Dendritic cell treated with granulocyte-macrophage colony-stimulating factor and Interleukin-4, amounts not matched to agents 40 ng/mL and 50 ng/mL, for 4 days (primary cell): ENCODE measurements around the gene DNAH8.

Experiments used
- H3K27ac Mint-ChIP-seq: one replicate; pipeline ENCODE4 v1.8.0; 2022; ENCODE audit warnings: mild to moderate bottlenecking, mixed read lengths
- H3K27me3 Mint-ChIP-seq: one replicate; pipeline ENCODE4 v1.8.0; 2022; ENCODE audit warnings: mild to moderate bottlenecking, mixed read lengths
- H3K36me3 Mint-ChIP-seq: one replicate; pipeline ENCODE4 v1.8.0; 2022; ENCODE audit warnings: low read depth, mixed read lengths
- H3K4me1 Mint-ChIP-seq: one replicate; pipeline ENCODE4 v1.8.0; 2022; ENCODE audit warnings: low read depth, mixed read lengths
- H3K4me3 Mint-ChIP-seq: one replicate; pipeline ENCODE4 v1.8.0; 2022; ENCODE audit warnings: mild to moderate bottlenecking, moderate library complexity, mixed read lengths
- H3K9me3 Mint-ChIP-seq: one replicate; pipeline ENCODE4 v1.8.0; 2022; ENCODE audit warnings: mixed read lengths
- intact Hi-C: fragments of 100-400 bp; cut with micrococcal nuclease; formaldehyde crosslinking; loops from one replicate; pipeline ENCODE4 v1.15.0; 2022

The DNAH8 gene

GRCh38 chr6:38957426-38957825 is 242.3 kb downstream of the DNAH8 start:
- Mint-ChIP-seq H3K27me3 (peaks cover 5% of the 10 kb centered on the region), H3K9me3 (peaks cover 9% of the 10 kb centered on the region)
- intact Hi-C loops = no loop called here

DNA sequence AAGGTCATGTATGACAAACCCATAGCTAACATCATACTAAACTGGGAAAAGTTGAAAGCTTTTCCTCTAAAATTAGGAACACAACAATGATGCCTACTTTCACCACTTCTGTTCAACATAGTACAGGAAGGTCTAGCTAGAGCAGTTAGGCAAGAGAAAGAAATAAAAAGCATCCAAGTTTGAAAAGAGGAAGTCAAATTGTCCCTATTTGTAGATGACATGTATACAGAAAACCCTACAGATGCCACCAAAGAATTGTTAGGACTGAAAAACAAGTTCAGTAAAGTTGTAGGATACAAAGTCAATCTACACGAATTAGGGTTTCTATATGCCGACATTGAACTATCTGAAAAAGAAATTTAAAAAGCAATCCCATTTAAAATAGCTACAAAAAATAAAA is 244.0 kb downstream of the DNAH8 start:
- Mint-ChIP-seq H3K9me3 (peaks cover 9% of the 10 kb centered on the region), H3K36me3 (no peaks in the 10 kb centered on the region), H3K4me3 (no peak overlapping the region), H3K27me3 (peaks cover 5% of the 10 kb centered on the region), H3K4me1 (no peaks in the 10 kb centered on the region), H3K27ac (no peak overlapping the region)
- intact Hi-C loops = no loop called here

More at GRCh38 chr6:38957426-38957825, 242.3 kb downstream of the DNAH8 start:
- no peak overlapping the region for H3K27ac Mint-ChIP-seq
- no peak overlapping the region for H3K4me3 Mint-ChIP-seq
- H3K4me1 Mint-ChIP-seq = no peaks in the 10 kb centered on the region
- no peaks in the 10 kb centered on the region for H3K36me3 Mint-ChIP-seq

DNA sequence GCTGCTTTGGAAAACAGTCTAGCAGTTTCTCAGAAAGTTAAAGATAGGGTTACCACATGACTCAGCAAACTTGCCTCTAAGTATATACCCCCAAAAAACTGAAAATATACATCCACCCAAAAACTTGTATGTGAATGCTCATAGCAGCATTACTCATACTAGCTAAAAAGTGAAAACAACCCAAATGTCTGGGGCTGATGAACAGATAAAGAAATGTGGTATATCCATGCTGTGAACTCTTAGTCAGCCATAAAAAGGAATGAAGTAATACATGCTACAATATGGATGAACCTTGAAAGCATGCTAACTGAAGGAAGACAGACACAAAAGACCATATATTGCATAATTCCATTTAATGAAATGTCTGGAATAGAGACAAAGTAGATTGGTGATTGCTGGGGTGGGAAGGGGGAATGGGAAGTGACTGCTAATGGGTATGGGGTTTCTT is 253.6 kb downstream of the DNAH8 start:
- Mint-ChIP-seq H3K4me1 (no peaks in the 10 kb centered on the region), H3K27ac (no peak overlapping the region)

DNA sequence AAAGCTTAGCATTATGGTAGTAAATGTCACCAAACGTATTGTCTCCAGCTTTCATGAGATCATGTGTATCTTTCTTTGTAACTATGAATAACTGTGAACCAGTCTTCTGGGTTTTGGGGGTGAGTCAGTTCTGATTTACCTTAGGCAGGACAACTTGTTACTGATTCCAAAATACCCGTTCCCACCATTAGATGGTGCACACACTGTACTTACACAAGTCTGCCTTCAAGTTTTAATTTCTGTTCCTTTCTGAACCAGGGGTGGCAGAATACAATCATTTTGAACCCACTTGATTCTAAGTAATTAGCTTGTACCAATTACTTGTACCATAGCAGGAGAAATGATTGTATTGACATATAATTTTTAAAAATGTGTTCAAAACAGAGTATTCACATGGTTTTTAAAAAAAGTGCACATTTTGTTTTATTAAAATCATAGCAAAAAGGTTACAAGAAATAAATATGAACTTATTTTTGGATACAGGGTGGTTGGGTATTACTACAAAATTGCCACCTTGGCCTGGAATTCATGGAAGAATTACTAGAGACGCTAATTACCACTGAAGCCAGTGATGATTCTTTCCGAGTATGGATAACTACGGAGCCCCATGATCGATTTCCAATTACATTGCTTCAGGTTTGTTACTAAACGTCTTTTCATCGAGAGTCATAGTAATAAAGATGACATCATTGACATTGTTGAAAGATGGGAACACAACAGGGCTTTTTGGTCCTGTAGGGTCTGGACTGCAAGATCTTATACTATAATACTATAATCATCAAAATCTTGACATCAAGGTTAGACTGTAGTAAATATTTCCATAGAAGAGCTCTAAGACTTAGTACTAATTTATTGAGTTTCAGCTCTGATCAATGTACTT is 258.3 kb downstream of the DNAH8 start:
- H3K36me3 Mint-ChIP-seq = no peaks in the 10 kb centered on the region
- H3K4me1 Mint-ChIP-seq = no peaks in the 10 kb centered on the region
- no peak overlapping the region for H3K4me3 Mint-ChIP-seq
- no peaks in the 10 kb centered on the region for H3K9me3 Mint-ChIP-seq
- intact Hi-C loops = no loop called here
- H3K27me3 Mint-ChIP-seq = peaks cover 13% of the 10 kb centered on the region
- no peak overlapping the region for H3K27ac Mint-ChIP-seq

More for the DNA sequence above, 253.6 kb downstream of the DNAH8 start:
- intact Hi-C loops = no loop called here
- Mint-ChIP-seq H3K36me3 (no peaks in the 10 kb centered on the region), H3K27me3 (peaks cover 6% of the 10 kb centered on the region), H3K9me3 (no peaks in the 10 kb centered on the region), H3K4me3 (no peak overlapping the region)

DNA sequence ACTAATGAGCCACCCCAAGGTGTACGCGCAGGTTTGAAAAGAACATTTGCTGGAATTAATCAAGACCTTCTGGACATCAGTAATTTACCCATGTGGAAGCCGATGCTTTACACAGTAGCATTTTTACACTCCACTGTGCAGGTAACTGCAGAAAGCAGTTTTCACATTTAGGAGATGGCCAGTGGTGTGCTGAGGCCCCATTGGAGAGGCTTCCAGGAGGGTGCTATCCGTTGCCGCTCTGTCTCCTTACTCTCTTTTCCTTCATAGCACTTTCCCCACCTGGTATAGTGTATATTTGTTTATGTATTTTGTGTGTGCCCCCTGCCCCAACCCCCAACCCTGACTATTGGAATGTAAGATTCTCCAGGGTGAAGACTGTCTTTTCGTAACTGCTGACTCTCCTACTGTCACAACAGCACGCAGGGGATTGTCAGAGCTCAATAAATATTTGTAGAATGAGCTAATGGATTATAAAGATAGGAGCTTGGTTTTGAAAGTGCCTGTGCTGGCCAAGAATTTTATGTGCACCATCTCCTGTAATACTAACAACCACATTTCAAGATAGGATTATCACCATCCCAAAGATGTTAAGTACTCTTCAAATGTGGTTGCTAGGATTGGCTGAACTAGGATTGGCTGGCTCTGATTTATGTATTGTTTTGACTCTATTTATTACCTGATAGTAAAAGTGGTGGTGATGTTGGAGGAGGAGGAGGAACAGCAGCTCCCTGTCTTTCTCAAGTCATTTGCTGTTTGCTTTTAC is 259.5 kb downstream of the DNAH8 start:
- Mint-ChIP-seq H3K27me3 (peaks cover 16% of the 10 kb centered on the region), H3K4me1 (no peaks in the 10 kb centered on the region), H3K27ac (no peak overlapping the region), H3K36me3 (no peaks in the 10 kb centered on the region), H3K9me3 (no peaks in the 10 kb centered on the region), H3K4me3 (no peak overlapping the region)
- intact Hi-C loops = no loop called here

DNA sequence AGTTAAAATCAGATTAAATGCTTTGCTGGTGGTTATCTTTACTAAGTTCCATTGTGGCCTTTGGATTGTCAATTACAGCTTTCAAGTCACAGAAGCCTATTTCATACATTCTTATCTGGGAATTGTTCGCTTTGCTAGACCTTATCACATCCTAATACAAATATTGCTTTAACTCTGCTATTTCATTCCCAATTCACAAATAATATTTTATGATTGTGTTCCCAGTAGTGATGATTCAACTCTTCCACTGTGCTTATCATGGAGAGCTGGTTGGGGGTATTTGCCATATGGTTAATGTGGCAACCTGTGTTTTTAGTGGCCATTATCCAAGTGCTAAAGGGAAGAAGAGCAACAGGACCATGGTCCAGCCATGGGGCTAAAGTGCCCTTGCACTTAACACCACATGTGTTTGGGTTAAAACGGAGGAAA is 260.5 kb downstream of the DNAH8 start:
- H3K4me1 Mint-ChIP-seq = no peaks in the 10 kb centered on the region
- H3K36me3 Mint-ChIP-seq = no peaks in the 10 kb centered on the region
- no peak overlapping the region for H3K4me3 Mint-ChIP-seq
- H3K27ac Mint-ChIP-seq = no peak overlapping the region
- H3K27me3 Mint-ChIP-seq = peaks cover 20% of the 10 kb centered on the region
- H3K9me3 Mint-ChIP-seq = no peaks in the 10 kb centered on the region
- intact Hi-C loops = no loop called here

GRCh38 chr6:38976051-38976450 is 260.9 kb downstream of the DNAH8 start:
- Mint-ChIP-seq H3K27me3 (peaks cover 21% of the 10 kb centered on the region), H3K4me1 (no peaks in the 10 kb centered on the region), H3K4me3 (no peak overlapping the region), H3K36me3 (no peaks in the 10 kb centered on the region), H3K9me3 (no peaks in the 10 kb centered on the region), H3K27ac (no peak overlapping the region)
- intact Hi-C loops = no loop called here

GRCh38 chr6:38976801-38977500 is 261.8 kb downstream of the DNAH8 start:
- Mint-ChIP-seq H3K27ac (no peak overlapping the region), H3K4me3 (no peak overlapping the region), H3K27me3 (peaks cover 21% of the 10 kb centered on the region), H3K4me1 (no peaks in the 10 kb centered on the region), H3K36me3 (no peaks in the 10 kb centered on the region), H3K9me3 (no peaks in the 10 kb centered on the region)
- intact Hi-C loops = no loop called here

GRCh38 chr6:38978139-38978704 is 263.1 kb downstream of the DNAH8 start:
- H3K4me1 Mint-ChIP-seq = no peaks in the 10 kb centered on the region
- peaks cover 24% of the 10 kb centered on the region for H3K27me3 Mint-ChIP-seq
- no peaks in the 10 kb centered on the region for H3K36me3 Mint-ChIP-seq
- no peak overlapping the region for H3K4me3 Mint-ChIP-seq
- no peak overlapping the region for H3K27ac Mint-ChIP-seq
- H3K9me3 Mint-ChIP-seq = no peaks in the 10 kb centered on the region
- intact Hi-C loops = no loop called here

DNA sequence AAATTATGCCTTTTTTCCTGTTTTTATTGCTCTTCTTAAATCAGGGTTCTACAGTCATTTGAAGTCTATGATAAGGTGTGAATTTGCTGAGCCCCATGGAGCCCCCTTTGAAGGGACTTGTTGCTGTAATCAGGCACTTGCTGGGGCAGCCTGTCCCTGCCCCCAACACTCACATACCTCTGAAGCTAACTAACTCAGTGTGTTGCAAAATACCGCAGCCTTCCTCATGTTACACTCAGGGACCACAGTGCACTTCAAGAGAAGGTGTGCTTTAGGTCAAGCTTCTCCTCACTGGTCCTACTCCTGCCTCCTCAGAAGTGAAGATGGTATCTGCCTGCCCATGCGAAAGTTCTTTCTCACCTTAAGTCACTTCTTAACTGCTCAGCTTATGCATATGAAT is 267.4 kb downstream of the DNAH8 start:
- no peaks in the 10 kb centered on the region for H3K9me3 Mint-ChIP-seq
- no peak overlapping the region for H3K27ac Mint-ChIP-seq
- H3K27me3 Mint-ChIP-seq = peaks cover 15% of the 10 kb centered on the region
- no peak overlapping the region for H3K4me3 Mint-ChIP-seq
- no peaks in the 10 kb centered on the region for H3K4me1 Mint-ChIP-seq
- no peaks in the 10 kb centered on the region for H3K36me3 Mint-ChIP-seq
- intact Hi-C loops = no loop called here

GRCh38 chr6:38984723-38985122 is 269.6 kb downstream of the DNAH8 start:
- Mint-ChIP-seq H3K9me3 (no peaks in the 10 kb centered on the region), H3K27ac (no peak overlapping the region), H3K4me1 (no peaks in the 10 kb centered on the region), H3K36me3 (no peaks in the 10 kb centered on the region), H3K27me3 (peaks cover 8% of the 10 kb centered on the region), H3K4me3 (no peak overlapping the region)
- intact Hi-C loops = no loop called here

GRCh38 chr6:38985839-38986238 is 270.7 kb downstream of the DNAH8 start:
- Mint-ChIP-seq H3K27ac (no peak overlapping the region), H3K4me1 (no peaks in the 10 kb centered on the region), H3K9me3 (no peaks in the 10 kb centered on the region), H3K36me3 (no peaks in the 10 kb centered on the region), H3K27me3 (peaks cover 3% of the 10 kb centered on the region), H3K4me3 (no peak overlapping the region)
- intact Hi-C loops = no loop called here

DNA sequence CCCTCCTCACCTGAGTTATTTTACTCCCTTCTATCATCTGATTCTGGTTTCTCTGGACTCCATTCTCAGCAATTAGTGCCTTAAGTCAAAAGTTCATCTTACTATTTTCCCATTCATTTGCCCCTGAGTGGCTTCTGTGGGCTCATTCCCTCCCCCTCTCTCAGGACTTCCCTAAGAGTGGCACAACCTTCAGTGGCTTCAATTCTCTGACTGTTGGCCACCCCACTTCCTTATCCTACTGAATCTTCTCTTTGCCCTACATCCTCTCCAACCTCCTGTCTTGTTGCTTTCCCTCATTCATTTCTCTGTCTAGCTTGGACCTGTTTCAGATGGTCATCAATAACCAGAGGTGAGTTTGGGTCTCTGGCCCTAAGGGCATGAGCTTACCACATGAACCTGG is 272.4 kb downstream of the DNAH8 start:
- Mint-ChIP-seq H3K36me3 (no peaks in the 10 kb centered on the region), H3K27me3 (peaks cover 7% of the 10 kb centered on the region), H3K4me1 (no peaks in the 10 kb centered on the region), H3K4me3 (no peak overlapping the region), H3K9me3 (no peaks in the 10 kb centered on the region), H3K27ac (no peak overlapping the region)
- intact Hi-C loops = no loop called here
